ENCODE data around the gene CREBBP. TPM values are rescaled to one million over a fixed set of nuclear protein-coding genes. Genes with fewer than 3 reads are reported as not detected.

CREBBP gene
- total RNA-seq, 3 donors from 2014 or later = 61.6 to 82.6 (median 69.5) TPM

DNA sequence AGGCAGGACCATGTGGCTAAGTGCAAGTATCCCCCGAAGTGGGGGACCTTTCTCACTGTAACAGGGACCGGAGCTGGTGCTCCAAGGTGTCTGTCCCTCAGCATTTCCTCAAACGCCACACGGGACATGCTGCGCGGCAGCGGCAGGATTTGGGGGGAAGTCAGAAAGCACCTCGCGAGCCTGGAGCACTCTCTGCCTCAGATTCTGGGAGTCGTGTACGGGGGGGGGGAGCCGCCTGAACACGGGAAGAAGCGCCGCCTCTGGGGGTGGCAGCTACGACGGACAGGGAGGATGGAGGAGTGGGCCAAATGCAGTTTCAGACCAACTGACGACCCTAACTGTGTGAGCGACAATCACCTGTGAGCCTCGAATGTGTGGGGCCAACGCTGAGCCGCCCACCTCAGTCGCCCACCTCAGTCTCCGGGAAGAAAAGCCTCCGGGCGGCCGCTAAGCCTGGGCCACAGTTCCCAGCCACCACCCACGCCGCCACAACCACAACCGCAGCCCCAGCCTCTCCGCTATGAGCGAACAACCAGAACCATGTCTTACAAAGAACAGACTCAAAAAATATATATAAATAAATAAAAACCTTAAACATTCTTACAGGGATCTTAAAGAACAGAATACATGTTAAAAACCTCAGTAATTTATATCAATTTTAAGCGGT, 154.4 kb downstream of the CREBBP start:
- no peak for DNase-seq (ENCODE audit: low spot score in 2 of 2)
- no peaks in the 10 kb centered on the region for H3K27me3 ChIP-seq
- H3K4me1 ChIP-seq = no peaks in the 10 kb centered on the region
- H3K27ac ChIP-seq = no peak overlapping the region
- no peak for TF ChIP-seq CTCF (IDR thresholded peaks at IDR 0.05)
- TF ChIP-seq POLR2AphosphoS5 (IDR thresholded peaks at IDR 0.05) = no peak
- peaks cover 8% of the 10 kb centered on the region for H3K36me3 ChIP-seq
- H3K9me3 ChIP-seq = no peaks in the 10 kb centered on the region
- intact Hi-C loops (cut with DNase I; ENCODE audit: low total_unique reads) = no loop called here
- H3K4me3 ChIP-seq = no peak overlapping the region

DNA sequence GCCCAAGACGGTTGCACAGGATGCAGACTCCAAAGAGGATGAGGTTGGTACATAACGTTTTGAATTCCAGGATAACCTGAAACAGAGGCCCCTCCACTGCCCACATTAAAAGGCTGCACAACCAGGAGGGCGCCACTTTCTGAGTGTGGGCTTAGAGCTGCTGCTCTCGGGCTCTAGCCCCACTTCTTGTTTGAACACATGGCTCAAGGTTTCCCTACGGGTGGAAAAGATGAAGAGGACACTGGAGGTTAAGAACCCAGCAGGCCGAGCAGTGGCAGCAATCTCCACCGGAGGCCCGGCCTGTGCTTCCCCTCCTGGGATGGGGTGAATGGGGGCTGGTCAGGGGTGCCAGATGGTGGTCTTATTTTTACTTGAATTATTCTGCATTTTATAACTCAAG, 155.2 kb downstream of the CREBBP start:
- no peaks in the 10 kb centered on the region for H3K9me3 ChIP-seq
- no peaks in the 10 kb centered on the region for H3K36me3 ChIP-seq
- no peaks in the 10 kb centered on the region for H3K4me1 ChIP-seq
- DNase-seq (ENCODE audit: low spot score in 2 of 2) = no peak
- H3K4me3 ChIP-seq = no peak overlapping the region
- intact Hi-C loops (cut with DNase I; ENCODE audit: low total_unique reads) = no loop called here
- TF ChIP-seq POLR2A (IDR thresholded peaks at IDR 0.05) (no peak), POLR2AphosphoS5 (IDR thresholded peaks at IDR 0.05) (no peak), CTCF (IDR thresholded peaks at IDR 0.05) (no peak)
- H3K27ac ChIP-seq = no peak overlapping the region
- H3K27me3 ChIP-seq = no peaks in the 10 kb centered on the region

DNA sequence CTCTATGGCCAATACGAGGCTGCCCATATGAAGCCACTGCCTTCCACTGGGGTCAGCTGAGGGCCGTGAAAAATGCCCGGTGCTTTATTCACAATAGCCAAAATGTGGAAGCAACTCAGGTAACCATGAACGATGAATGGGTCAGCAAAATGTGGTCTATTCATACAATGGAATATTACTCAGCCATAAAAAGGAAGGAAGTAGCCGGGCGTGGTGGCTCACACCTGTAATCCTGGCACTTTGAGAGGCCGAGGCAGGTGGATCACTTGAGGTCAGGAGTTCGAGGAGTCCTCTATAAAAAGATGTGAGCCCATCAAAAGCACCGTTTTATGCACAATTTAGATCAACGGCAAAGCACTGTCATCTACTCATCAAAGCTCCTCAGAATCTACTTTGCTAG, 158.0 kb downstream of the CREBBP start:
- H3K27me3 ChIP-seq = no peaks in the 10 kb centered on the region
- no peak overlapping the region for H3K4me3 ChIP-seq
- intact Hi-C loops (cut with DNase I; ENCODE audit: low total_unique reads) = no loop called here
- no peaks in the 10 kb centered on the region for H3K9me3 ChIP-seq
- H3K36me3 ChIP-seq = no peaks in the 10 kb centered on the region
- no peak for TF ChIP-seq POLR2AphosphoS5 (IDR thresholded peaks at IDR 0.05)
- no peak for TF ChIP-seq POLR2A (IDR thresholded peaks at IDR 0.05)
- no peak for TF ChIP-seq CTCF (IDR thresholded peaks at IDR 0.05)
- H3K4me1 ChIP-seq = peaks cover 0 to 5% of the 10 kb centered on the region in 2 donors
- no peak overlapping the region for H3K27ac ChIP-seq
- no peak for DNase-seq (ENCODE audit: low spot score in 2 of 2)

DNA sequence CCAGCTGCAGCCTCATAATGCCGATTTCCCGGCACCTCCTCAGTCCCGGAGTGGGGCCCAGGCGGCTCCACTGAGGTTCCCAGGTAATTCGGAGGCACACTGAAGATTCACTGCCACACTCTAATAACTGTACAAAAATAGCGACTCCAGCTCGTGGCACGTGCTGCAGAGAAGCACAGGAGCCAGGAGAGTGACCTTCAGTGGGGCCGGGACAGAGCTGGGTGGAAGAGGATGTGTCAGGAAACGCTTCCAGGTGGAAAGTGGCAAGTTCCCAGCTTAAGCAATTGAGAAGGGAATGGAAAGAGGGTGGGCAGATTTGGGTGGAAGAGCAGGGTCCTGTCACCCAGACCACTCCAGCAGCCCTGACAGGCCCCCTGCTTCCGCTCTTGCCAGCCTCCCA, 160.1 kb downstream of the CREBBP start:
- Histone ChIP-seq H3K4me3 (no peak overlapping the region), H3K4me1 (peaks cover 0 to 9% of the 10 kb centered on the region in 2 donors), H3K27me3 (no peaks in the 10 kb centered on the region), H3K9me3 (no peaks in the 10 kb centered on the region), H3K36me3 (no peaks in the 10 kb centered on the region), H3K27ac (no peak overlapping the region)
- TF ChIP-seq POLR2AphosphoS5 (IDR thresholded peaks at IDR 0.05) = no peak
- TF ChIP-seq POLR2A (IDR thresholded peaks at IDR 0.05) = no peak
- TF ChIP-seq CTCF (IDR thresholded peaks at IDR 0.05) = no peak
- intact Hi-C loops (cut with DNase I; ENCODE audit: low total_unique reads) = no loop called here
- DNase-seq (ENCODE audit: low spot score in 2 of 2) = no peak

GRCh38 chr16:3718628-3719027, 161.9 kb downstream of the CREBBP start:
- H3K27ac ChIP-seq = no peak overlapping the region
- H3K36me3 ChIP-seq = no peaks in the 10 kb centered on the region
- no peak overlapping the region for H3K4me3 ChIP-seq
- DNase-seq (ENCODE audit: low spot score in 2 of 2) = no peak
- H3K4me1 ChIP-seq = peaks cover 0 to 9% of the 10 kb centered on the region in 2 donors
- TF ChIP-seq CTCF (IDR thresholded peaks at IDR 0.05) (no peak), POLR2AphosphoS5 (IDR thresholded peaks at IDR 0.05) (no peak), POLR2A (IDR thresholded peaks at IDR 0.05) (no peak)
- intact Hi-C loops (cut with DNase I; ENCODE audit: low total_unique reads) = loop anchor here (1.0 kb wide), 1 partner anchor 31 kb away; no protein-coding TSS in a partner anchor
- H3K27me3 ChIP-seq = no peaks in the 10 kb centered on the region
- H3K9me3 ChIP-seq = no peaks in the 10 kb centered on the region
